Neural progenitor cell (in vitro differentiated cells): ENCODE measurements around the gene FKBP15. TPM values are rescaled to one million over a fixed set of nuclear protein-coding genes. Genes with fewer than 3 reads are reported as not detected.

ENCODE experiments used
- DNase-seq: peaks from one replicate; pipeline ENCODE4 v3.0.0-alpha.2; 2016; ENCODE audit warnings: low spot score
- H2AFZ ChIP-seq: fragments of 200-600 bp; sonication (generic); replicated peaks from 2 replicates; pipeline ENCODE4 v1.6.1; 2016; ENCODE audit warnings: antibody characterized with exemption
- H3F3A ChIP-seq: fragments of 200-600 bp; sonication (generic); 2 replicates; pipeline ENCODE4 v1.6.1; 2016; ENCODE audit warnings: antibody characterized with exemption, low read depth
- H3K27ac ChIP-seq: fragments of 200-600 bp; sonication (generic); 2 replicates; pipeline ENCODE4 v1.5.1; 2016; ENCODE audit warnings: mild to moderate bottlenecking
- H3K27me3 ChIP-seq: fragments of 200-600 bp; sonication (generic); 2 replicates; pipeline ENCODE4 v1.6.1; 2016; ENCODE audit warnings: mild to moderate bottlenecking, moderate library complexity
- H3K36me3 ChIP-seq: fragments of 200-600 bp; sonication (generic); 2 replicates; pipeline ENCODE4 v1.5.1; 2016
- H3K4me1 ChIP-seq: fragments of 200-600 bp; sonication (generic); 2 replicates; pipeline ENCODE4 v1.6.1; 2016; ENCODE audit warnings: mixed run types
- H3K4me2 ChIP-seq: fragments of 200-600 bp; sonication (generic); 2 replicates; pipeline ENCODE4 v1.6.1; 2016
- H3K4me3 ChIP-seq: fragments of 200-600 bp; sonication (generic); 2 replicates; pipeline ENCODE4 v1.5.1; 2016
- H3K79me2 ChIP-seq: fragments of 200-600 bp; sonication (generic); 2 replicates; pipeline ENCODE4 v1.6.1; 2016; ENCODE audit warnings: low read depth
- H3K9ac ChIP-seq: fragments of 200-600 bp; sonication (generic); 2 replicates; pipeline ENCODE4 v1.6.1; 2016
- H3K9me3 ChIP-seq: fragments of 200-600 bp; sonication (generic); 2 replicates; pipeline ENCODE4 v1.5.1; 2016; ENCODE audit warnings: low read depth
- H4K20me1 ChIP-seq: fragments of 200-600 bp; sonication (generic); 2 replicates; pipeline ENCODE4 v1.6.1; 2016; ENCODE audit warnings: low read depth
- H3K27ac Mint-ChIP-seq: 3 replicates; pipeline ENCODE4 v1.8.0; 2021; ENCODE audit warnings: mixed read lengths
- H3K27me3 Mint-ChIP-seq: 2 replicates; pipeline ENCODE4 v1.8.0; 2022; ENCODE audit warnings: low read depth, mild to moderate bottlenecking, inconsistent platforms, moderate library complexity, mixed read lengths; ENCODE audit not compliant: insufficient read depth
- H3K36me3 Mint-ChIP-seq: 3 replicates; pipeline ENCODE4 v1.8.0; 2021; ENCODE audit warnings: mixed read lengths
- H3K4me1 Mint-ChIP-seq: 3 replicates; pipeline ENCODE4 v1.8.0; 2021; ENCODE audit warnings: mixed read lengths
- H3K4me3 Mint-ChIP-seq: 3 replicates; pipeline ENCODE4 v1.8.0; 2021; ENCODE audit warnings: mild to moderate bottlenecking, moderate library complexity, mixed read lengths
- H3K9me3 Mint-ChIP-seq: 3 replicates; pipeline ENCODE4 v1.8.0; 2020; ENCODE audit warnings: mixed read lengths
- EZH2 ChIP-seq: fragments of 200-600 bp; sonication (generic); IDR thresholded peaks from 2 replicates; pipeline ENCODE4 v1.6.1; 2017; ENCODE audit warnings: antibody characterized with exemption, mild to moderate bottlenecking, moderate library complexity
- EZH2phosphoT487 ChIP-seq: fragments of 200-600 bp; sonication (generic); IDR thresholded peaks from 2 replicates; pipeline ENCODE4 v1.6.1; 2017; ENCODE audit warnings: antibody characterized with exemption
- total RNA-seq: library from RNA; depleted of rRNA; stranded (reverse); fragments of >200 nt; gene quantifications from 2 replicates; pipeline ENCODE4 v1.2.3, GENCODE V29; 2015; ENCODE audit warnings: low replicate concordance
- TF ChIP-seq, protein P1 (sequence below): fragments of 200-600 bp; sonication (generic); IDR thresholded peaks from 2 replicates; pipeline ENCODE4 v1.5.1; 2017; ENCODE audit warnings: antibody characterized with exemption, mild to moderate bottlenecking

FKBP15 gene
- total RNA-seq, 1 donor from 2014 or later: 25.5 TPM

DNA sequence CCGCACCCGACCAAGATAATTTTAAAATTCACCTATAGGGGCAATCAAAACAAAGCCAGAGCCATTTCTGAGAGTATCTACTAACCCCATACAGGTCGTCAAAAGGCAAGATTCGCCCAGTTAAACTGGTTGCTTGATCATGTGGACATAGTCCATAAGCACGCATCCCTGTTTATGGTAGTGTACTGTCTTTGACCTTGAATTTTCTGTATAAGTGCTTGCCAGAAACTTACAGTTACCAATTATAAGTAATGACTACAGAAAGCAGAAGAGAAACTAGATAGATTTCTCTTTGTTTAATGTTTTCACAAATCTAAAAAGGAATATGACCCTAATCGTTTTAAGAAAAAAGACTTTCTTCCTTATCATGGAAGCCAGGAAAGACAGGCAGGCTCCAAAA is 25.9 kb upstream of the FKBP15 start:
- Histone ChIP-seq H3K4me3 (no peak overlapping the region), H3K4me1 (no peaks in the 10 kb centered on the region), H2AFZ (no peak overlapping the region), H4K20me1 (no peaks in the 10 kb centered on the region), H3K27me3 (no peaks in the 10 kb centered on the region), H3K79me2 (no peaks in the 10 kb centered on the region), H3K27ac (no peak overlapping the region), H3K36me3 (no peaks in the 10 kb centered on the region), H3K9ac (no peak overlapping the region), H3K4me2 (no peak overlapping the region), H3K9me3 (no peaks in the 10 kb centered on the region), H3F3A (no peaks in the 10 kb centered on the region)
- no peak for DNase-seq
- peaks cover 2% of the 10 kb centered on the region for H3K27me3 Mint-ChIP-seq
- H3K9me3 Mint-ChIP-seq: peaks cover 11% of the 10 kb centered on the region
- H3K27ac Mint-ChIP-seq: no peak overlapping the region
- H3K36me3 Mint-ChIP-seq: peaks cover 8% of the 10 kb centered on the region
- no peak overlapping the region for H3K4me3 Mint-ChIP-seq
- H3K4me1 Mint-ChIP-seq: no peaks in the 10 kb centered on the region
- TF ChIP-seq EZH2phosphoT487: no peak
- TF ChIP-seq, protein P1, sequence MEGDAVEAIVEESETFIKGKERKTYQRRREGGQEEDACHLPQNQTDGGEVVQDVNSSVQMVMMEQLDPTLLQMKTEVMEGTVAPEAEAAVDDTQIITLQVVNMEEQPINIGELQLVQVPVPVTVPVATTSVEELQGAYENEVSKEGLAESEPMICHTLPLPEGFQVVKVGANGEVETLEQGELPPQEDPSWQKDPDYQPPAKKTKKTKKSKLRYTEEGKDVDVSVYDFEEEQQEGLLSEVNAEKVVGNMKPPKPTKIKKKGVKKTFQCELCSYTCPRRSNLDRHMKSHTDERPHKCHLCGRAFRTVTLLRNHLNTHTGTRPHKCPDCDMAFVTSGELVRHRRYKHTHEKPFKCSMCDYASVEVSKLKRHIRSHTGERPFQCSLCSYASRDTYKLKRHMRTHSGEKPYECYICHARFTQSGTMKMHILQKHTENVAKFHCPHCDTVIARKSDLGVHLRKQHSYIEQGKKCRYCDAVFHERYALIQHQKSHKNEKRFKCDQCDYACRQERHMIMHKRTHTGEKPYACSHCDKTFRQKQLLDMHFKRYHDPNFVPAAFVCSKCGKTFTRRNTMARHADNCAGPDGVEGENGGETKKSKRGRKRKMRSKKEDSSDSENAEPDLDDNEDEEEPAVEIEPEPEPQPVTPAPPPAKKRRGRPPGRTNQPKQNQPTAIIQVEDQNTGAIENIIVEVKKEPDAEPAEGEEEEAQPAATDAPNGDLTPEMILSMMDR: no peak
- no peak for TF ChIP-seq EZH2

DNA sequence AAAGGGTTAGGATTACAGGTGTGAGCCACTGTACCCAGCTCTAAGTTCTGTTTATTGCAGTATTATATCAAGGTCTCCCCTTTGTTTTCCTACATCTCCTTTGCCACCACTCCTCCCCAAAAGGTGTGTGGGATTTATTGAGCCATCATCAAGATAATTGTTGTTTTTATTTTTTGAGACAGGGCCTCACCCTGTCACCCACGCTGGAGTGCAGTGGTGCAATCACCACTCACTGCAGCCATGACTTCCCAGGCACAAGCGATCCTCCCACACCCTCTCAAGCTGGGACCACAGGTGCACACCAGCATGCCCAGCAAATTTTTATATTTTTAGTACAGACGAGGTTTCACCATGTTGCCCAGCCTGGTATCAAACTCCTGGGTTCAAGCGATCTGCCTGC is 24.8 kb upstream of the FKBP15 start:
- TF ChIP-seq EZH2phosphoT487 (no peak), EZH2 (no peak)
- TF ChIP-seq, protein P1: no peak
- DNase-seq: no peak
- H4K20me1 ChIP-seq: no peaks in the 10 kb centered on the region
- H3K27me3 Mint-ChIP-seq: peaks cover 2% of the 10 kb centered on the region
- H3F3A ChIP-seq: no peaks in the 10 kb centered on the region
- peaks cover 8% of the 10 kb centered on the region for H3K36me3 Mint-ChIP-seq
- no peaks in the 10 kb centered on the region for H3K79me2 ChIP-seq
- H3K4me1 Mint-ChIP-seq: no peaks in the 10 kb centered on the region
- H3K27me3 ChIP-seq: no peaks in the 10 kb centered on the region
- H3K9me3 ChIP-seq: no peaks in the 10 kb centered on the region
- H3K4me3 Mint-ChIP-seq: no peak overlapping the region
- H3K9me3 Mint-ChIP-seq: peaks cover 11% of the 10 kb centered on the region
- H3K4me3 ChIP-seq: no peak overlapping the region
- H3K27ac ChIP-seq: no peak overlapping the region
- H3K27ac Mint-ChIP-seq: no peak overlapping the region
- H3K4me1 ChIP-seq: no peaks in the 10 kb centered on the region
- H3K36me3 ChIP-seq: no peaks in the 10 kb centered on the region
- H2AFZ ChIP-seq: no peak overlapping the region
- H3K9ac ChIP-seq: no peak overlapping the region
- H3K4me2 ChIP-seq: no peak overlapping the region

DNA sequence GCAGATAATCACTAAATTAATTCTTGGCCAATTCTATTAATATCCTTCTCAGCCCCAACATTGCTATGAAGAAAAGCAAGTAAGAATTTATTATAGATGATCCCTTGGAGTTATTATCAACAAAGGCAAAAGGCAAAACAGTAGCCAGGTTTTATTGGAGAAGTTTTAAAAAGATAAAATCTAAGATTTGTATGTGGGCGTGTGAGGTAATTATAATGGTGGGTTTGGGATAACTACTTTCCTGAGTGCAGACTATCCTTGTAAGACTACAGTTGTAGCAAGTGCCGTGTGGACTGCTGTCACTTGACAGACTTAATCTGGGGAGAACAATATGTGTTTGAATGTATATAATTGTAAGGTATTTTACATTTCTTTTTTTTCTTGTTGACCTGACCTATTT is 23.5 kb upstream of the FKBP15 start:
- Histone ChIP-seq H3F3A (no peaks in the 10 kb centered on the region), H2AFZ (no peak overlapping the region), H3K79me2 (no peaks in the 10 kb centered on the region), H3K36me3 (no peaks in the 10 kb centered on the region), H3K9ac (no peak overlapping the region), H3K9me3 (no peaks in the 10 kb centered on the region), H4K20me1 (no peaks in the 10 kb centered on the region), H3K4me3 (no peak overlapping the region), H3K27ac (no peak overlapping the region), H3K4me2 (no peak overlapping the region), H3K27me3 (no peaks in the 10 kb centered on the region), H3K4me1 (no peaks in the 10 kb centered on the region)
- Mint-ChIP-seq H3K4me3 (no peak overlapping the region), H3K27ac (no peak overlapping the region), H3K9me3 (peaks cover 6% of the 10 kb centered on the region), H3K36me3 (peaks cover 4% of the 10 kb centered on the region), H3K27me3 (peaks cover 2% of the 10 kb centered on the region), H3K4me1 (no peaks in the 10 kb centered on the region)
- TF ChIP-seq EZH2 (no peak), EZH2phosphoT487 (no peak)
- TF ChIP-seq, protein P1: no peak
- no peak for DNase-seq

DNA sequence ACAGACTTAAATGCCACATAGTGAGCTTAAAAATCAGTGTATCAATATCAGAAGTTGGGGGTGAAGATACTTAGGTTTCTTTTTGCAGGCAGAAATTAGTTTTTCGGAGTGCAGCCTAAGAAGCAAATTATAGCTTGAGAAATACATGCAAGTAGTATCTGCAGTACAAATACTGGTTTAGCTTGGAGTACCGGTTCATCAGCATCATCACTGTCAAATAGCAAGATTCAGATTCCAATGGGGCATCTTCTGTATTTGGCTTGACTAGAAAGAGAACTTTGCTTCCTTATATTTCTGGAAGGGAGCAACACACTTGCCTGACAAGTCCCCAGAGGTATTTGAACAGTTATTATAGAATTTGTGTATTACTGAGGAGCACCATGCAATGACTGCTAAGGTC is 20.1 kb upstream of the FKBP15 start:
- Mint-ChIP-seq H3K27me3 (peaks cover 3% of the 10 kb centered on the region), H3K4me1 (no peaks in the 10 kb centered on the region), H3K27ac (no peak overlapping the region), H3K4me3 (no peak overlapping the region), H3K9me3 (no peaks in the 10 kb centered on the region), H3K36me3 (no peaks in the 10 kb centered on the region)
- Histone ChIP-seq H3K9me3 (no peaks in the 10 kb centered on the region), H3K9ac (no peak overlapping the region), H2AFZ (no peak overlapping the region), H3F3A (no peaks in the 10 kb centered on the region), H3K4me3 (no peak overlapping the region), H3K4me1 (no peaks in the 10 kb centered on the region), H3K27ac (no peak overlapping the region), H3K4me2 (no peak overlapping the region), H3K36me3 (no peaks in the 10 kb centered on the region), H4K20me1 (peaks cover 6% of the 10 kb centered on the region), H3K27me3 (no peaks in the 10 kb centered on the region), H3K79me2 (no peaks in the 10 kb centered on the region)
- TF ChIP-seq, protein P1: no peak
- TF ChIP-seq EZH2phosphoT487 (no peak), EZH2 (no peak)
- DNase-seq: no peak
